Brain microvascular endothelial cell (primary cell): ENCODE results near the gene LUC7L.
A peak's percentile ranks its signal among the peaks of the same experiment; 100 is the strongest.

Experiments
- DNase-seq: peaks from one replicate; pipeline ENCODE4 v3.0.0-alpha.2; 2020
- H3K27ac ChIP-seq: fragments of 250-450 bp; sonication (Bioruptor Pico); 2 replicates; pipeline ENCODE4 v1.5.1; 2020; ENCODE audit warnings: mild to moderate bottlenecking, moderate library complexity
- H3K27me3 ChIP-seq: fragments of 250-450 bp; sonication (Bioruptor Pico); replicated peaks from 2 replicates; pipeline ENCODE4 v1.5.1; 2020; ENCODE audit warnings: mild to moderate bottlenecking
- H3K36me3 ChIP-seq: fragments of 250-450 bp; sonication (Bioruptor Pico); replicated peaks from 2 replicates; pipeline ENCODE4 v1.5.1; 2020; ENCODE audit warnings: mild to moderate bottlenecking
- H3K4me3 ChIP-seq: 2 replicates; pipeline ENCODE4 v1.5.1; 2011; ENCODE audit warnings: low read depth, mild to moderate bottlenecking, control low read depth, low read length, moderate library complexity
- CTCF ChIP-seq: IDR thresholded peaks from 2 replicates; pipeline ENCODE4 v1.5.1; 2011; ENCODE audit warnings: low read depth, mild to moderate bottlenecking, moderate library complexity, low read length, control low read depth, inconsistent platforms; ENCODE audit errors: missing control alignments
- in situ Hi-C: cut with HindIII; loops from 2 replicates; pipeline ENCODE4 v1.10.0; 2017; ENCODE audit warnings: low sequenced_read_pairs, low pct_ligation_motif_present

LUC7L gene

GRCh38 chr16:200388-200787 is 28.9 kb downstream of the LUC7L start:
- Histone ChIP-seq H3K27me3 (no peaks in the 10 kb centered on the region), H3K36me3 (peaks cover 77% of the 10 kb centered on the region), H3K27ac (peak overlapping the region; percentile 11), H3K4me3 (no peak overlapping the region)
- no peak for TF ChIP-seq CTCF
- DNase-seq, result peak; percentile 49
- in situ Hi-C loops, result no loop called here

- no peak overlapping the region for H3K4me3 ChIP-seq
- DNase-seq, result peak; percentile 27
- H3K27ac ChIP-seq, result no peak overlapping the region
- in situ Hi-C loops, result no loop called here
- no peaks in the 10 kb centered on the region for H3K27me3 ChIP-seq
- peaks cover 89% of the 10 kb centered on the region for H3K36me3 ChIP-seq
- no peak for TF ChIP-seq CTCF
These were observed 34.7 kb downstream of the LUC7L start for GRCh38 chr16:194516-194915.

GRCh38 chr16:193441-193840 is 35.8 kb downstream of the LUC7L start:
- Histone ChIP-seq H3K27me3 (no peaks in the 10 kb centered on the region), H3K4me3 (no peak overlapping the region), H3K27ac (no peak overlapping the region), H3K36me3 (peaks cover 91% of the 10 kb centered on the region)
- TF ChIP-seq CTCF, result no peak
- in situ Hi-C loops, result no loop called here
- DNase-seq, result no peak

- Histone ChIP-seq H3K36me3 (peaks cover 89% of the 10 kb centered on the region), H3K27ac (no peak overlapping the region), H3K4me3 (no peak overlapping the region), H3K27me3 (no peaks in the 10 kb centered on the region)
- no peak for DNase-seq
- no peak for TF ChIP-seq CTCF
- in situ Hi-C loops, result no loop called here
These were observed 36.6 kb downstream of the LUC7L start for GRCh38 chr16:192686-193085.

GRCh38 chr16:191831-192230 is 37.4 kb downstream of the LUC7L start:
- TF ChIP-seq CTCF, result no peak
- in situ Hi-C loops, result no loop called here
- Histone ChIP-seq H3K27ac (no peak overlapping the region), H3K4me3 (no peak overlapping the region), H3K27me3 (no peaks in the 10 kb centered on the region), H3K36me3 (peaks cover 89% of the 10 kb centered on the region)
- no peak for DNase-seq

GRCh38 chr16:189604-190186 is 39.6 kb downstream of the LUC7L start:
- Histone ChIP-seq H3K27ac (no peak overlapping the region), H3K27me3 (no peaks in the 10 kb centered on the region), H3K4me3 (no peak overlapping the region), H3K36me3 (peaks cover 77% of the 10 kb centered on the region)
- no peak for TF ChIP-seq CTCF
- in situ Hi-C loops, result no loop called here
- DNase-seq, result no peak
